HG02852 (cell line): ENCODE data around the gene SKAP2.

Source experiments
- ATAC-seq: cut with Tn5 transposase; IDR thresholded peaks from one replicate; pipeline ENCODE4 v1.9.1; 2021; ENCODE audit warnings: mild to moderate bottlenecking, moderate library complexity; ENCODE audit not compliant: unreplicated experiment

The SKAP2 gene

GRCh38 chr7:26668821-26669220, 195.6 kb downstream of the SKAP2 start:
- ATAC-seq: no peak

GRCh38 chr7:26667514-26668133, 196.8 kb downstream of the SKAP2 start:
- ATAC-seq: peak; percentile 55

DNA sequence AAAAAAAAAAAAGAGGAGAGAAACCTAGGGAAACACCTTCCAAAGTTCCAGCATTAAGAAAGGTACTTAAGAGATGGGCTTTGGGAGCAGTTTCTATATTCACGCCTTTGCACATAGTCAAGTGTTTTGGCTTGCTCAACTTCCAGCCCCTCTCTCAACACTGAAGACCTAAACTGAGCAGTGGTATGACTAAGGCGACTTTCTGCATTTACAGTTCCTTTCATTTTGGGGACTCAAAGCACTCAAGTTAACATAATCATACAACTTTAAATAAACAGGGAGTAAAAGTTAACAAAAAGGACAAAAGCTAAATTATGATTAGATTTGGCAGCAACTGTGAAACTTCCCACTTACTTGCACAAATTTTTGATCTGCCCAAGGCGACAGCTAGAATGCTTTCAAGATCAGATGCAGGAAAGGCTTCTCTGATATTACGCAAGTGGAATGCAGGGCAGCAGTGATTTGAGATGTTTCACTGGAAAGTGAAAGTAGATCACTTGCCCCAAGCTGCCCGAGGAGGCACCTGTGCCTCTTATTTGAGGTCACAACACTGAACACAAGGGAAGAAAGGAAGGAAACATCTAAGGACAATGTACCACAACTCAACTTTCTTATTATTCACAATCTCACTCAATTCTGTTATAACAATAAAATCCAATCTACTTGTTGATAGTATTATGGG, 199.5 kb downstream of the SKAP2 start:
- ATAC-seq: no peak

DNA sequence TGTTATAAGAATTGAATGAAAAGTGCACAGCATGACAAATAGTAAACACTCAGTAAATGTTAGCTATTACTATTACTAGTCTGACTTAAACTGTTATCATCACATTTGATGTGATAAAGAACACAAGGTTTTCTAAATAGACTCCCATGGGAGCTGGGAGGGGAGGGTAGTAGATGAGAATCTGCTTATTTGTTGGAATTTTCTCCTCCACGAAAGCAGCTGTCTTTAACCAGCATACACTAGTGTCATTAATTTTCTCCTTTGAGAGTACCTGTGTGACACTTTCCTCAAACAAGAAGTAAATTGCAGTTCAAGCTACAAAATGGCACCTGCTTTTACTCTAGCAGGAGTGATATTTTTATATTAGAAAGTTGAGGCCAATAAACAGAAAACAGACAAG, 200.1 kb downstream of the SKAP2 start:
- no peak for ATAC-seq

GRCh38 chr7:26663874-26664273, 200.5 kb downstream of the SKAP2 start:
- ATAC-seq: no peak

DNA sequence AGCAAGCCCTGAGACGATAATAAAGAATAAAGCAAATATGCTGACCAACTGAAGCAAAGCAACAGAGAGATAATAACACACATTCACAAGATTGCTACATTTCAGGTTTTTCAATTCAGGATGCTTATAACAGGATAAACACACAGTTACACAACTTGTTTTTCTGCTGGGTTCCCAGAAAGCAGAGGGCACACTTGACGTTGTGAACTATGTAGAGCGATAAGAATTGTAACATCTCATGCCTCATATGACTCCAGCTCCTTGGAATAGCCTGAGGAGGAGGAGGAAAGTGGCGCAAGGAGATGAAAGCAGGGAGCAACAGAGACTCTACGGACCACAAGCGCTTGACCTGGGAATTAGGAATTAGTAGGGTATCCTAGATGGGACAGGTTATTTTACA, 201.7 kb downstream of the SKAP2 start:
- ATAC-seq: no peak

GRCh38 chr7:26659121-26659520, 205.3 kb downstream of the SKAP2 start:
- ATAC-seq: no peak

DNA sequence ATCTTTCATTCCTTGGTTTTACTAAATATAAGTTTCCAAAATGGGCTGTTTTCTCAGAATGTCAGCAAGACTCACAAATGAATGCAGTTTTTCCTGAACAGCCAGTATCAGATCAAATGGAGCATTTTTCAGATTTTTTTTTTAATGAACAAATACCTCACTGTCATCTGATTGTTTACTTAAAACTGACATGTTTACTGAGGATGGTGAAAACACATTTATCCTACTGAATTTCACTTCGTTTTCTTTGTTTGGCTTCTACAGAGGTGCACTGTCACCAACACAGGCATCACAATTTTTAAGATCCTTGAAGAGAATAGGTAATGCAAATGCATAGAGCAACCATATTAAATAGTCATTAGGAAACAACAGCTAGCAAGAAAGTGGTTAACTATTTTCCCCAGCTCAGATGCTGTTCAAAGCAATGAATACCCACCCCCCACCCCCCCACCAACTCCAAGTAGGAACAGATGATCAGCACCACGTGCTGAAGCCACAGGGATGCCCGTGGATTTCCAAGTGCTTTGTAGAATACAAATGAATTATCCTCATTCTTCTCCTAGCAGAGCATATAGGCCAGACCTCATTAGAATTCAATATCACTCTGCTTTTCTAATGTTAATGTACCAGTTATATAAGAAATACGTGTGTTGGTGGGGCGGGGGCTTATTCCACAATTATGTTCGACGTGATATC, 205.9 kb downstream of the SKAP2 start:
- ATAC-seq: no peak

- no peak for ATAC-seq
Observed at GRCh38 chr7:26657686-26658388, 206.6 kb downstream of the SKAP2 start.

DNA sequence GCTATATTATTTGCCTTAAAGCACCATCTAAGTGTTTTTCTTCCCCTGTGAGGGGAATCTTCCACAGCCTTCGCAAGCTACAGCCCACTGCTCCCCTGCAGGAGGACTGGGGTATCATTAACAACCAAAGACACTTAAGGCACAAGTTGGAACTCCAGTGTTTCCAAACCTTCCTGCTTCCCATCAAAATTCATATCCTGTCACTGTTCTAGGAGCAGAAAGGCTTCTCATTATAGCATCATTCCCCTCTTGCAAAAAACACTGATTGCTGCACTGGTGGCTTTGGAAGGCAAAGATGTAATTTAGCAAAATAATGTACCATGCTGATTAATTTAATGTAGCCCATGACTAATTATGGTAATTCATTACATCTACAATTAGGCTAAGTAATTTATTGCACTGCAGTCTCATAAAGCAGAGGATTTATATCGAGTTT, 207.2 kb downstream of the SKAP2 start:
- ATAC-seq: no peak

DNA sequence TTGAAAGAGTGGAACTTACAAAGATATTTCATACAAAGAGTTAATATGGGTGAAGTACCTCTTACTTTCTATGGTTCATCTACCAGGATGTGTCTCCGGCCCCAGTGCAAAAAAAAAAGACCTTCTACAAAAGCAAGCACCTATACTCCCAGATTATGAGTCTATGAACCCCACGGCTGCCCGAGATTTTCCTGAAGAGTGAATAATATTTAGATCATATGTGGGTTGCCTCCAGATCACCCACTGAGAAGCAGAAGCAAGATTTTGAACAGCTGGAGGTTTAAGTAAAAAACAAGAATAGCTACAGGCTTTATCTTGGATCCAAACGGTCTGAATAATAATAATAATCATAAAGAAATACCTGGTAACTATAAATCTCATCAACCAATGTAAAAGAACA, 207.7 kb downstream of the SKAP2 start:
- no peak for ATAC-seq

GRCh38 chr7:26655781-26656180, 208.6 kb downstream of the SKAP2 start:
- ATAC-seq: no peak

GRCh38 chr7:26653430-26654399, 210.7 kb downstream of the SKAP2 start:
- ATAC-seq: no peak

GRCh38 chr7:26652401-26653100, 211.8 kb downstream of the SKAP2 start:
- ATAC-seq: no peak

DNA sequence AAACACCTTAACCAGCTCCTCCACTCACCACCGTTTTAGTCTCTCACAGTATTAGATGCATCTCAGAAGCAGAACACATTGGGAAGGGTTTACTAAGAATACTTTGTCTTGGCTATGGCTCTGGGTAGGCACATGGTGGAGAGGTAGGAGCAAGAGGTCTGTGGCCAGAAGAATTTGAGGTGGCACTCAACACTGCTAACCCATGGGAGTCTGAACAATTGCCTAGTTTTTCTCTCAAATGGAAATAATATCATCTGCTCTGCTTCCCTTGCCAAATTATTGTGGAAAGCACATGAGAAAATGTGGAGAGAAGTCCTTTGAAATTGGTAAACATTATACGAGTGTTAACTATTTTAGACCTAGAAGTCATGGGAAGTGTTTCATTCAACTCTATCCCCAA, 214.3 kb downstream of the SKAP2 start:
- no peak for ATAC-seq

DNA sequence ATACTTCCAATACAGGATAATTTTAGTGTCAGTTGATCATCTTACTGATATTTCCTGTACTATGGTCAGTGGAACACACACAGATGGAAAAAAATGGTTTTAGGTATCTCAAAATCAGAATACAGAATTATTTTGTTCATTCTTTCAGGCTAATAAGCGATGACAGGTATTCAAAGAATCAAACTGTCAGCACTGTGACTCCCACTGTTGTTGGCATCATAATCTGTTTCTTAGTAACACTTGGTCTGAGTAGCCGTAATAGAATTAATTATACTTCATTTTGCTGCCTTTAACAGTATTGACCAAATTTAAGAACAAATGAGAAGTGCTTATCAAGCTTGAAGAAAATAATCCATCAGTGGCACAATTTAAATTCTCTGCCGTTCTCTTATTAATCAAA, 215.0 kb downstream of the SKAP2 start:
- ATAC-seq: no peak

DNA sequence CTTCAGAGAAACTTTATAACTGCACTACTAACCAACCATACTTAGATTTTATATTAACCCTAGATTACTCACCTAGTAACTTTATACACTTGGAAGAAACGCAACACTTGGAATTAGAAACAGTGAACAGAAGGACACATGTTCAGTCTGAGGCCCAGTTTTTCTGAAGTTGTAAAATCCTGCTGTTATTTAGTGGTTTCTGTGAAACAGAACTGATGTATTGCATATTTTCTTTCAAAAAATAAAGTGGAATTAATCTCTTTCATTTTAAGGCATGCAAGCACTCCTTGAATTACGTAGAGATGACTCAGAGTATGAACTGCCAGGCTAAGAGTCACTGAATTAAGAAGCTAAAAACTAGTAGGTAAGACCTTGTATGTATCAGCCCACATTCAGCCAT, 215.8 kb downstream of the SKAP2 start:
- ATAC-seq: no peak

GRCh38 chr7:26646336-26647048, 217.9 kb downstream of the SKAP2 start:
- ATAC-seq: no peak

DNA sequence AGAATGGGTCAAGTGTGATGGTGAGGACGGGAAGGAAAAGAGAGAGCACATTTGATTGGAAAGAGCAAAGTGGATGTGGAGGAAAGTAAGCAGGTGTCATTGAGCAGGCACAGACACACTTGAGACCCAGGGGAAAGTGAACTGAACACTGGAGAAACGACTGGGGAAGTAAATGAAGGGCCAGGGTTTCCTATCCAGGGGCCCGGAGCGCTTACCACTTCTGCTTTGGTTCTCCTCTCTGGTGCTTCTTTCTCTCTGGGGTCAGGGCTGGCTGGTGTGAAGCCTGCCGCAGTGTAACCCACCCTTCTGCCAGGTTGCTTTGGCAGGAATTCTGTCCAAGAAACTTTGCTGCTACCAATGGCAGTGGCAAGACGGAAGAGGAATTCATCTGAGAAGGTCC, 219.3 kb downstream of the SKAP2 start:
- no peak for ATAC-seq
